ENCODE results near the gene TENM4. TPM values are rescaled to one million over a fixed set of nuclear protein-coding genes. Genes with fewer than 3 reads are reported as not detected.

Gene TENM4
- total RNA-seq, 4 donors from 2014 or later, result 4.0 to 14.6 (median 4.5) TPM

GRCh38 chr11:79481795-79482194 lies 41.0 kb upstream of the TENM4 start:
- TF ChIP-seq, protein P1, sequence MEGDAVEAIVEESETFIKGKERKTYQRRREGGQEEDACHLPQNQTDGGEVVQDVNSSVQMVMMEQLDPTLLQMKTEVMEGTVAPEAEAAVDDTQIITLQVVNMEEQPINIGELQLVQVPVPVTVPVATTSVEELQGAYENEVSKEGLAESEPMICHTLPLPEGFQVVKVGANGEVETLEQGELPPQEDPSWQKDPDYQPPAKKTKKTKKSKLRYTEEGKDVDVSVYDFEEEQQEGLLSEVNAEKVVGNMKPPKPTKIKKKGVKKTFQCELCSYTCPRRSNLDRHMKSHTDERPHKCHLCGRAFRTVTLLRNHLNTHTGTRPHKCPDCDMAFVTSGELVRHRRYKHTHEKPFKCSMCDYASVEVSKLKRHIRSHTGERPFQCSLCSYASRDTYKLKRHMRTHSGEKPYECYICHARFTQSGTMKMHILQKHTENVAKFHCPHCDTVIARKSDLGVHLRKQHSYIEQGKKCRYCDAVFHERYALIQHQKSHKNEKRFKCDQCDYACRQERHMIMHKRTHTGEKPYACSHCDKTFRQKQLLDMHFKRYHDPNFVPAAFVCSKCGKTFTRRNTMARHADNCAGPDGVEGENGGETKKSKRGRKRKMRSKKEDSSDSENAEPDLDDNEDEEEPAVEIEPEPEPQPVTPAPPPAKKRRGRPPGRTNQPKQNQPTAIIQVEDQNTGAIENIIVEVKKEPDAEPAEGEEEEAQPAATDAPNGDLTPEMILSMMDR (IDR thresholded peaks at IDR 0.05; ENCODE audit: low read depth), result no peak

DNA sequence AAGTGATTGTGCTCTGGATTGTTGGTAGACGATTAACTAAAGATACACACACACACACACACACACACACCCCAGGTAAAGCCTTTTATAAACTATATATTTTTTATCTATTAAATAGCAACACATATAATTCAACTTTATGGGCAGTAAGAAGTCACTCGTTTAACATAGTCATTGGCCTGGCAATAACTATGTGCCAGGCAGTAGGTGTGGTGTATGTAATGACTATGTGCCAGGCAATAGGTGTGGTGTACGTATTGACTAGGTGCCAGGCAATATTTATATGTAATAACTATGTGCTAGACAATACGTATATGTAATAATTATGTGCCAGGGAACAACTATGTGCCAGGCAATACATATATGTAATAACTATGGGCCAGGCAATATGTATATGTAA lies 40.0 kb upstream of the TENM4 start:
- TF ChIP-seq, protein P1 (IDR thresholded peaks at IDR 0.05; ENCODE audit: low read depth), result no peak

DNA sequence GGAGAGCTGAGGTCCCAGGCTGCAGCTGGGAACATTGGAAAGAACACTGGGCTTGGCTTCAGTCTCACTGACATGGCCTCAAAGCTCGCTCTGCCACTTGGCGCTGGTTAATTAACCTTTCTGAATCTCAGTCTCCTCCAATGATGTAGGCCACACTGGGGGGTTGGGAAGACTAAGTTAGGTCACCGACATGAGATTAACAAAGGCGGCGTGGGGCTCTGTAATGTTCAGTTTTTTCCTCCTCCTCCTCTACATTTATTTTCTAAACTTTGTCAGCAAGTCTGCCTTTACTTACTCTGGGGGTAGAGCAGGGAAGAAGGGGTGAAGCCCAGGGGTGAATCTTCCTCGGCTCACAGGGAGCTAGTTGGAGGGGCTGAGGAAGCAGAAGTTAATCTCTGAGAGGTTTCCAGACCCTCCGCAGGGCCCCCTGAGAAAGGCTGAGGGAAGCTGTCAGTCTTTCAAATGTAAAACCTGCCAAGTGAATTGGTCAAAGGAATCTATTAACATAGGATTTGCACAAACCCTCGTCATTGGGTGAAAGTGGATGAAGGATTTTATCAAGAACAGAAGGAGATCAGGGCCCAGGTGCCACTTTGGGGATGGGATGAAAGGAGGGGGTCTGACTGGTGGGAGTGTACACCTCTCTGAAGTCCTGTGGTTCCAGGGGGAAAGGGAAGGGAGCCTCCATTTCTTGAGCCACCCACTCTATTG lies 32.1 kb upstream of the TENM4 start:
- TF ChIP-seq, protein P1 (IDR thresholded peaks at IDR 0.05; ENCODE audit: low read depth), result no peak

- TF ChIP-seq, protein P1 (IDR thresholded peaks at IDR 0.05; ENCODE audit: low read depth), result no peak
These were observed 30.4 kb upstream of the TENM4 start for GRCh38 chr11:79471071-79471844.

DNA sequence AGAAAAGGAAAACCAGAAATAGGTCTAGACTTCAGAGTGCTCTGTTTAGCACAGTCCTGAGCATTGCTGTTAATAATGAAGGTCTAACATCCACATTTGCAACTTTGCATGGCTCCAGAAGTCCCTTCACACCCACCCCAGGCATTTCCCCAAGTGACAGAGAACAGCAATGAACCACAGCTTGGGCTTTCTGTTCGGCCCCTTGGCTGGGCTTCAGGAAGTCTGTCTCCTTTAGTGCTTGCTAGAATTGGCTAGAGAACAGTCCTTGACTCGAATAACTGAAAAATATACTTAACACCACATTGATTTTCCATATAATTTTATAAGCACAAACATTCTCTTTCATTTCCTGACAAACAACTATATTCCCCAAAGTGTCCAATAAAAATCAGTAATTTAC lies 29.3 kb upstream of the TENM4 start:
- TF ChIP-seq, protein P1 (IDR thresholded peaks at IDR 0.05; ENCODE audit: low read depth), result no peak

- TF ChIP-seq, protein P1 (IDR thresholded peaks at IDR 0.05; ENCODE audit: low read depth), result no peak
These were observed 26.9 kb upstream of the TENM4 start for GRCh38 chr11:79467761-79468160.

GRCh38 chr11:79466411-79466810 lies 25.6 kb upstream of the TENM4 start:
- TF ChIP-seq, protein P1 (IDR thresholded peaks at IDR 0.05; ENCODE audit: low read depth), result no peak

Measured in subcutaneous adipose tissue (tissue), 4 donors.